Activated T-cell treated with anti-CD3 and anti-CD28 coated beads, Interleukin-2, amount 50 U/mL, for 1 hour (primary cell): ENCODE measurements around the gene KRAS.

Experiments used
- DNase-seq: peaks from one replicate; pipeline ENCODE4 v3.0.0-alpha.2; 2020

KRAS gene

DNA sequence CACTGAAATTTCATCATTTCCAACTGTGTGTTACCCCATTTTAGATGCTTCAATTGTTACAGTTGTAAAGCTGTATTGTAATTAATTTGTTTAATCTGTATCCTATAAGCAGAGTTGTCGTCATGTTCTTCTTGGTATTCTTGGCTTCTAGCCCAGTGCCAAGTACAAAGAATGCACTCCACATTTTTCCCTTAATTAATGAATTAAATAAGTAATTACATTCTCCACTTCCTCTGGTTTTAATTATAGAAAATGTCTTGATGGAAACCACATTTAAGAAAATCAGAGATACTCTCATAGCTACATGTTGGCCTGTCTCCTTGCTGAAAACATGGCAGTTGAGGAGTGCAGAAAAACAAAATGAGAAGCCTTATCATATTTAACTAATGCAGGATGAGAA, 56.5 kb downstream of the KRAS start:
- DNase-seq = no peak

DNA sequence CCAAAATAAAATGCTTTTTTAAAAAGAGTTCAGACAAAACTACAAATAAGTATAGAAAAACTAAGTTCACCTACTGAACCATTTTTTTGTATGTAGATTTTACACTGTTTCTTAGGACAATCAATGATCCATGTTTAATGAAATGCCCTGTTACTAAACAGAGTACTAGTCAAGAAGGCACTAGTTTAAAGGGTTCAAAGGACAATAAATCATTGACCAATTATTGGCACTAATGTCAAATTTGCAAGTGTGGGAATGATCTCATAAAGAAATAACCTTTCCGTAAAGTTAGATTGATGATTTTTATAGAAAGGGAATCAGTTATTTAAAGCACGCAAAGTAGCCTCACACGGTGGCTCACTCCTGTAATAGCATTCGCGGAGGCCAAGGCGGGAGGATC, 59.9 kb downstream of the KRAS start:
- DNase-seq = no peak

- DNase-seq = no peak
Measured at GRCh38 chr12:25189656-25190055, 61.1 kb downstream of the KRAS start.

DNA sequence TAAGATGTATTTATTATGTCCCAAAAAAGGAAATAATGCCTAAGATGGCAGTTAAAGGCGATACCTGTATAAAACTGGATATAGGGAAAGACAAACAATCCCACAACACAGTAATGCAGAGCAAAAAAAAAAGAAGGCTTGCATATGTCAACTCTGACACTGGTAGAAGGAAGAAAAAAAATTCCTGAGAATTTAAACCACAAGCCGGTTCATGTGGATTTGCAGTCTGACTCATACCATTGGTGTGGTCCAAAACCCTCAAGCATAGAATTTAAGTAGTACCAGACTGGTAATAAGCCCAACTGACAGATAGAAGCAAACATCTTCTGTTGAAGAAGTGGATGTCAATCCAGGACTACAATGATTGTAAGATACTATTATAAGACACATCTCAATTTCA, 62.9 kb downstream of the KRAS start:
- DNase-seq = no peak

DNA sequence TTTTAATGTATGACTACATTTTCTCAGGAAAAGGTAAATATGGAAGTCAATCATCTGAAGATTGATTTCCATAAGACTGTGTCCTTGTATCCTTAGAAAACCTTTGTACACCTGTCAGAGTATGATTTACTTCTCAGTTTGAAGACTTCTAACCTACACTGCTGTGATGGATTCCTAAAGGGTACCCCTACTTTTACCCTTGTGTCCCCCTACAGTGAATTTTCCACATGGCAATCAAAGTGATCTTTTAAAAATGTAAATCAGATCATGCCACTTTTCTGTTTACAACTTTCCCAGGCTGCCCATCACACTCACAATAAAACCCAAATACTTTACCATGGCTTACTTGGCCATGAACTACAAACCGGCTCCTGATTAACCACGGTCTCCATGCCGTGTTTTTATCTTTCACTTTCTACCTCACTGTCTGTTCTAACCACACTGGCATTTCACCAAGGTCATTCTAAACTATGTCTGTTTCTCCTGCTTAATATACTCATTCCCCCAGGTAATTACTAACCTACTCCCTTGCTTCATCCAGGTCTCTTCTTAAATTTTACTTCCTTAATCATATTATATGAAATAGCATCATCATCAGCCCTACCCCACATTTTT, 63.8 kb downstream of the KRAS start:
- no peak for DNase-seq

DNA sequence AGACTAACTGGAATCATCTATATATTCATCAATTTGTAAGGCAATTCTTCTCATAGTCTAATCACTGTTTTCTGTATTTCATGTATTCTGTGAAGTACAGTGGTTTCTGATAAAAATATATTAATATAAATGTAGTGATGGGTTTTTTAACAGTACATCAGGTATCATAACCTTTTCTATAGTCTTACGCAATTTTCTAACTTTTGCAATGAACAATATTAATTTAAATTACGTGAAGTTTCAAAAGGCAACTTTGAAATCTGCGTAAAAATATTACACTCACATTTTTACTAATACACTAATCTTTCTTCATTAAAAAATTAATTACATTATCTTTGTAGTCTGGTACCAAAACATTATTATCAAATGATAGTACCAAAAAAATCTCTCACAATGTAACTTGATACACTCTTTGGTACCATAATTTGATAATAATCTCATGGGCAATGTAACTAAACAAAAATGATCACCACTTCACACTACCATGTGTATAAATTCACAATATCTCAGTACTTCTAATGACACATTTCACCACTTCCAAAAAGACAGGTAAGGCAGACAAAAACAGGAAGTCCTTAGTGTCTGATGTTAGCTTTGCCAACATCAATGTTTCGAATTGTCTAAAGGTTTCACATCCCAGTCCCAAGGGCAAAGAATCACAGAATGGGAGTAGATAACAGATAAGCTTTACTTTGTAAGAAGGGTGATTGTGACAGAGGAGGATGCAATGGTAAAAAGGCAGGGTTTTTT, 64.5 kb downstream of the KRAS start:
- DNase-seq = no peak

- no peak for DNase-seq
Measured at GRCh38 chr12:25184132-25184531, 66.6 kb downstream of the KRAS start.

DNA sequence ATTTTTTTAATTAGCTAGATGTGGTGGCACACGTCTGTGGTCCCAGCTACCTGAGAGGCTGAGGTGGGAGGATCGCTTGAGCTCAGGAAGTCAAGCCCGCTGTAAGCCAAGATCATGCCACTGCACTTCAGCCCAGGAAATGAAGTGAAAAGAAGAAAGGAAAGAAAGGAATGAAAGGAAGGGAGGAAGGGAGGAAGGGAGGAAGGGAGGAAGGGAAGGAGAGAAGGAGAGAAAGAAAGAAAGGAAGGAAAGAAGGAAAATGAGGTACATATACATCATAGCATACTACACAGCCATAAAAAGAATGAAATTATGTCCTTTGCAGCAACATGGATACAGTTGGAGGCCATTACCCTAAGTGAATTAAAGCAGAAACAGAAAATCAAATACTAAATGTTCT, 68.0 kb downstream of the KRAS start:
- DNase-seq = no peak

DNA sequence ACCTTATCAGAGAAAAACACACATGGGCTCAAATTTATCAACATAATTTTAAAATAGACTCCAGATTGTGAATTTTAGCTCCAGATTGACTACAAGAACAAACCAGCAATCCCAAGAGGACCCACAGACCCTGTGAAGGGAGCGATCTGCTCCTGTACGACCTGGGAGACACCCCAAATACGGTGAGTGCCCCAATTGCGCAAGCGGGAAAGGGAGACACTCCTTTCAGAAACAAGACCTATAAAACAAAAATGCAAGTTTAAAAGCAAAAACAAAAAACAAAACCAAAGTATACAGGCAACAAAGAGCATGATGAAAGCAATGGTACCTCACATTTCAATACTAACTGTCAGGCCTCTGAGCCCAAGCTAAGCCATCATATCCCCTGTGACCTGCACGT, 87.9 kb downstream of the KRAS start:
- no peak for DNase-seq

GRCh38 chr12:25156061-25156460, 94.7 kb downstream of the KRAS start:
- no peak for DNase-seq

DNA sequence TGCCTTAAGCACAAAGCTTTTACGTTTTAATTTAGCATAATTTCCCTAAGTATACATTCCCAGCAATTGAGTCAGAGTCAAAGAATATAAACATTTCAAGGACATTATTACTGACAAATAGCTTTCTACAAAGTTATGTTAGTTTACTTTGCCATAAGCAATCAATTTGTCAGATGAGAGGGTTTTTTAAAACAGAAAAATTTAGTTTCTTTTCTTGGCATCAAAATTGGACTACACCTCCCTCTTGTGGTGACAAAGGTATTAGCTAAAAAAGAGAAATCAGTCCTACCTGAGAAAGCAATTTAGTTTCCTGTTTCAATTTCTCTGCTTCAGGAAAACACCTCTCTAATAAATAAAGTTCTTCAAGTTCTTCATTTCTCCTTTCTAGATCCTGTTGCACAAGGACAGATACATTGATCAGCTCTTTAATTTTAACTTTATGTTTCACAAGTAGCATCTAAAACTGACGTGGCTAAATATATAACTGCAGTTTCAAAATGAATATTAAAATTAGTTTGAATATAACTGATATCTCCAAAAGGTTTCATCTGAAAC, 95.6 kb downstream of the KRAS start:
- DNase-seq = no peak
